ENCODE results near the gene ADD1.
"Not testable (repeated sequence)": the region's sequence is repeated elsewhere in the genome, so short reads cannot be mapped to it uniquely, and the experiment has no call there.

ADD1 gene

DNA sequence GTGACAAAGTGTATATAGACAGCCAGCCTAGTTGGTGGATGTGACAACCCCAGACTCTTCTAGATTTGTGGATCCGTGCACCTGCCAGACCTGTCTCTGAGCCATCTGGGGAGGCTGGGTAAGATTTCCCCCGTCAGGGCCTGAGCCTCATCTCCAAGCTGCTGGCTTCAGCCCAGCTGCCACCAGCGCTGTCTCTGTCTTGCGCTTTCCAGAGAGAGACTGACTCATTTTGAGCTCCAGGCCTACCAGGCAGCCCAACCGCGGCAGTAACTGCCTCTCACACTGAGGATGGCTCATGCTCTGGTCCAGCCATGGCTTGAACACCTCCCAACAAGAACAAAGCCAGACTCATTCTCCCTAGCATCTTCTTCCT is 93.1 kb downstream of the ADD1 start:
- no peak for DNase-seq

- DNase-seq: no peak
Observed at GRCh38 chr4:2937146-2937857, 93.7 kb downstream of the ADD1 start.

GRCh38 chr4:2937986-2938385 is 94.3 kb downstream of the ADD1 start:
- DNase-seq: no peak

DNA sequence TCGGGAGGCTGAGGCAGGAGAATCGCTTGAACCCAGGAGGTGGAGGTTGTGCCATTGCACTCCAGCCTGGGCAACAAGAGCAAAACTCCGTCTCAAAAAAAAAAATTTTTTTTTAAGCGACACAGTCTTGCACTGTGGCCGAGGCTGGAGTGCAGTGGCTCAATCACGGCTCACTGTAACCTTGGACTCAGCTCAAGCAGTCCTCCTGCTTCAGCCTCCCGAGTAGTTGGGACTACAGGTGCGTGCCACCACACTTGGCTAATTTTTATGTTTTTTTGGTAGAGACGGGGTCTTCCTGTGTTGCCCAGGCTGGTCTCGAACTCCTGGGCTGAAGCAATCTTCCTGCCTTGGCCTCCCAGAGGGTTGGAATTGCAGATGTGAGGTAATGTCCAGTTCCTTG is 94.8 kb downstream of the ADD1 start:
- DNase-seq: not testable (repeated sequence)

DNA sequence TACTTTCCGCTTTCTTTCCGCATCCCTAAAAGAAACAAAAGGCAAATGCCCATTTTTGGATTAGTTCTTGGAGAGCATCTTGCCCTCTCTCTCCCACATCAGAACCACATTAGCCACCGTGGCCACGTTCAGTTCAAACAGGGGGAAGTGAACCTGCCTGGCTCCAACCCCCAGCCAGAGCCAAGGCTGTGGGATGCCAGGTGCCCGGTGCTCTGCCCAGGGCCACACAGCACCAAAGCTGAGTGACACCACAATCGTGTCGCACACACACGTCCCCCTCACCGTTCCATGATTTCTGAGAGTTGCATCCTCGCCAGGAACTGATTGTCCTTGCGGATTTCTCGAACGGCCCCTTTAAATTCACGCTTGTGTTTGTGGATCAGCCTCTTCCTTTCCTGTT is 95.3 kb downstream of the ADD1 start:
- DNase-seq: no peak

DNA sequence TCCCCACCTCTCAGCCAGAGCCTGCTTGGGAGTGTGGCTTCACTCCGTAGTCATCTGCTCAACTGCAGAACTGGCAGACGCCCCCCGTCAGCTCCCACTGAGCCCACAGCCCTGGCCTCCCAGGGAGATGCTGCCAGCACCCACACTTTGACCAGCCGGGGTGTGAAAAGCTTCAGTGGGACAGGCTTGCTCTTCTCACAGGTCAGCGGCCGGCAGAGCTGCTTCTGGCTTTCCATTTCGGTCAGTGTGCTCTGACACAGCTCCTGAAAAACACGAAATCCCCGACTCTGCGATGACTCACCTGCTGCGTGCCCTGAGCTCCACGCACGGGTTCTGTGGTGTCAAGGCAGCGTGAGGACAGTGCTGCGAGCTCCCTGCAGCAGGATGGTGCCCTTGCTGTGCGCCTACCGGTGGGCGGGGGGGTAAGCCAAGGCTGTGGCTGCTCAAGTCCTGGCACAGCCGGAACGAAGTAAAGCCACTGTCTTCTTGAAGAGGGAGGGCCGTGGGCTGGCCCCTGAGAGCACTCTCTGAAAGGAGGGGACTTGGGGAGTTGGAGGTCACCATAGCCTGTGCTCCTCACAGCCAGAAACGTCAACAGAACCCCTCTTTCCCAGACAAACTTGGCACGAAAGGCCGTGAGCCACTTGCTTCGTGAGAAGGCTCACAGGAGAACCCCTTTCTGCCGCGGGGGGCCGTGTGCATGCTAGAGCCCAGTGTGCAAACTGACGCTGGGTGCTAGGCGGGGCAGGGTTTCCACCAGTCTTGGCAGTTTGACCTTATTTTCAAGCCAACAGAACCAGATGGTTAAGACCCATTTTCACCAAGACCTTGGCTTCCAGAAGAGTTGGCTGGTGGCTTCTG is 96.0 kb downstream of the ADD1 start:
- no peak for DNase-seq

DNA sequence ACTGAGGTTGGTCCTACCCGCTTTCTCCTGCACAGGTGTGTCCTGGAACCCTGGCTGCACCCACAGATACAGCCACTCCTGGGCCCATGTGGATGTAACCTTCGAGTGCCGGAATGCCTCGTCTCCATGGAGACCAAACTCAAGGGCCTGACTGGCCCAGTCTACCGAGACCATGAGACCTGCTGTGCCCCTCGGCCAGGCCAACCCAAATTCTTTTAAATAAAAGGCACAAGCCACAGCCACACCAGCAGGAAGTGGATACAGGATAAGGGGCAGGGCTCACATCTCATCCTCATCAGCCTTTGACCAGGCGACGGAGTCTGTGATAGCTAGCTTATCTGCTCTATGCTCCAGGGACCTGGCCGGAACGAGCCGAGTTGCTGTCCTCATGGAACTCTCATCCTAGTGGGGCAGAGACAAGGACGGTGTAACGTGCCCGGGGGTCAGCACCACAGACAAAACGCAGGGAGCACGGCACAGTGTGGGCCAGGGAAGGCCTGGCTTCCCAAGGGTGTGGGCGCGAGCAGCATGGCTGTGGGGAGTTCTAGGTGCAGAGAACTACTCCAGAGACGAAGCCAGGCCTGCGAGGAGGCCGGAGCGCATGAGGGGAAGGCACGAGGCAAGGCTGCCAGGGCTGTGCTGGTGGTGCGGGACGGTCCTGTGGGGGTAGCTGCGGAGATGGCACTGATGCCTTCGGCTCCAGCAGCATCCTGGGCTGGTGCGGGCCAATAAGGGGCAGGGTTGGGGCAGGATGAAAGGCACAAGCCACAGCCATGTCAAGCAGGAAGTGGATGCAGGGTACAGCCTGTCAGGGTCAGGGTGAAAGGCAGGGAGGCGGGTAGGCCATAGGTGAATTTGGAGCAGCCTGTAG is 96.9 kb downstream of the ADD1 start:
- DNase-seq: no peak

GRCh38 chr4:2941138-2942036 is 97.7 kb downstream of the ADD1 start:
- DNase-seq: no peak

GRCh38 chr4:2942037-2942531 is 98.4 kb downstream of the ADD1 start:
- DNase-seq: no peak

DNA sequence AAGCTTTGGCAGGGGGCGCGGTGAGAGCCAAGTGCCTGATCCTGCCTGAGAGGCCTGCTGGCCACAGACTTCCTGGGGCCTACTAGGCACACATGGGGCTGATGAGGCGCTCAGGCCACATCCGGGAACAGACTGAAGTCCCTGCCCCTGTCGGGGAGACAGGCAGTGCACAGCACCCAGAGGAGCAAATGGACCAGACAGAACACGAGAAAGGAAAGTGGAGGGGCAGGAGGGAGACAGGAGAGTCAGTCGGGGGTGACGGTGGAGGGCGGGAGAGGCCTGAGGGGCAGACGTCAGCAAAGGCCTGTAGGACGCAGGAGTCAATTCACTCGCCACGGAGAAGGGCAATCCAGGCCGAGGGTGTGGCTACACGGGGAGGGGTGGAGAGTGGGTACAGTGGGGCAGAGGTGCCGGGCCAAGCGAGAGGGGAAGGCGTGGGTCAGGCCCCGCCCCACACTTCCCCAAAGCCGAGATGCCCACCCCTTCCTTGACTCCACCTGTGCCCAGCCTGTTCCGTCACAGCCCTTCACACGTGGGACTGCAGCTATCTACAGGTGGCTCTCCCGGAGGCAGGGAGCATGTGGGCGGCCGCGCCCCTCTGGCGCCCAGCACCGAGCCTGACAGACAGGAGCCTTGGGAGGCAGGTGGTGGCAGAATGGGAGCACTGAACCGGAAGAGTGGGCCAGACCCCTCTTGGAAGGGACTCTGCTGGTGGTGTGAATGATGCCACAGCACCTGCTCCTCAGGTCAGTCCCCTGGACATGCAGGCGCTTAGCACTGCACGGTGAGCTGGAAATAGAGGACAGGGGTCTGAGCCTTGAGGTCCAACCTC is 99.1 kb downstream of the ADD1 start:
- DNase-seq: no peak

DNA sequence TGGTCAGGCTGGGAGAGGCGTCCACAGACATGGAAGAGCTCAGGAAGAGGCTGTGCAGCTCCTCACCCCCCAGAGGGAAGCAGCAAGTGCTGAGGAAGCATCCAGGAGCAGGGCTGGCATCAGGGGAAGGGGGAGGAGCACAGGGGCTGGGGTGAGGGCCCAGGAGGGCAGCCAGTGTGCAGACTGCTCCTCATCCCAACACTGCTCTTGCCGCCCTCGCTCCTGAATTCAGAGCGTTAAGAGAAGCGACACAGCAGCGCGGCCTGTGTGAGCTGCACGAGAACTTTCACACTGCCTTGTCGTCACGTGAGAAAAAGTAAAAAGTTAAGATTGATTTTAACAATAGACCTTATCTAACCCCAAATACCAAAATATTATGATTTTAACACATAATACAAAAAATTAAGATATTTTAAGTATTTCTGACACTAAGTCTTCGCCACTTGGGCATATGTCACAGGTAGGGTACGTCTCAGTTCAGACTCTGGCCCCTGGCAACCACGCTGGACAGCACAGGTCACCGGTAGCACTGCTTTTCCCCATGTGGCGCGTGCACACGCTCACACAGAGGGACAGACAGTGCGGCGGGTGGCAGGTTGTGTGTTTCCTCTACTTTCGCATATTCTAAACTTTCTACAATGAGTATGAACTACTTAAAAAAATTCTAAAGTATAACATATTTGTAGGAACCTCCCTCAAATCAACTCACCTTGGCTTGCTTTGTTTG is 99.9 kb downstream of the ADD1 start:
- DNase-seq: no peak

DNA sequence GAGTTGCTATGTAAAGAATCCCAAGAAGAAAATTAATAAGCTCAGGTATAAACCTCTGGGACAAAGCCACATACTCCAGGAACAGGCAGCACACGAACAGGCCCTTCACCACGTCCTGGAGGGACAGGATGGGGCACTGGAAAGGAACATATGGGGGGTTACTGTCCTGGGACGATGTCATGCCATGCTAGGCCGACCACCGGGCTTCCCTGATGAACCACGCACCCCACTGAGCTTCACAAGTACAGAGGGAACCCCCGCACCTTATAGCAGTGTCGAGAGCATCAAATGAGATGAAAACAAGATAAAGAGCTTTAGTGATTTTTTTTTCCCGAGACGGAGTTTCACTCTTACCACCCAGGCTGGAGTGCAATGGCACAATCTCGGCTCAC is 100.4 kb downstream of the ADD1 start:
- DNase-seq: no peak

GRCh38 chr4:2944586-2945526 is 101.2 kb downstream of the ADD1 start:
- DNase-seq: no peak

DNA sequence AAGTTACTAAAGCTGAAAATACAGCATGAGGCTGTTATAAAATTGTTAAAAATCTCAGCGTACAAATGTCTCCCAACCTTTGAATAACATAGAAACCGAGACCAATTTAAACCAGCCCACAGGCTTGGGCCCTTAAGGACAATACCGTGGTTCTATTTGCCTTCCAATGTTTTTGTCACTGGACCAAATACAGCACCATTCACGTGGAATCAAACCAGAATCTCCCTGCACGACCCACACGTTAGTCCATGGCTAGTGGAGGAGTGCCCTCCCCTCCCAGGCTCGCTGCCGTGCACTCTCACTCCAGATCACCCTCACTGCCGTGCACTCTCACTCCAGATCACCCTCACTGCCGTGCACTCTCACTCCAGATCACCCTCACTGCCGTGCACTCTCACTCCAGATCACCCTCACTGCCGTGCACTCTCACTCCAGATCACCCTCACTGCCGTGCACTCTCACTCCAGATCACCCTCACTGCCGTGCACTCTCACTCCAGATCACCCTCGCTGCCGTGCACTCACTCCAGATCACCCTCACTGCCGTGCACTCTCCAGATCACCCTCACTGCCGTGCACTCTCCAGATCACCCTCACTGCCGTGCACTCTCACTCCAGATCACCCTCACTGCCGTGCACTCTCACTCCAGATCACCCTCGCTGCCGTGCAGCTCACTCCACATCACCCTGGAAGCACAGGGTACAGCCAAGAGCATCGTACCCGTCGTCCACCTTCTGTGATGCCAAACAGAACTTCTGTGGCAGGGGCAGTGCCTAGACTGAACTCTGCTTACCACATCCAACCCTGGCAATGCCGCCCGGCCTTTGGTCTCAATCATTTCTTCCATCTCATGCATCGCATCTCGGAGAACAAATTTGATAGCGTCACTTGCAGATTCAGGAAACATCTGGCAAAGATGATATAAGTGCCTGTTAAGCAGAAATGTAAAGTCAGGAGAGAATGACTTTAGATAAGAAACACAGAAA is 102.3 kb downstream of the ADD1 start:
- DNase-seq: not testable (repeated sequence)

DNA sequence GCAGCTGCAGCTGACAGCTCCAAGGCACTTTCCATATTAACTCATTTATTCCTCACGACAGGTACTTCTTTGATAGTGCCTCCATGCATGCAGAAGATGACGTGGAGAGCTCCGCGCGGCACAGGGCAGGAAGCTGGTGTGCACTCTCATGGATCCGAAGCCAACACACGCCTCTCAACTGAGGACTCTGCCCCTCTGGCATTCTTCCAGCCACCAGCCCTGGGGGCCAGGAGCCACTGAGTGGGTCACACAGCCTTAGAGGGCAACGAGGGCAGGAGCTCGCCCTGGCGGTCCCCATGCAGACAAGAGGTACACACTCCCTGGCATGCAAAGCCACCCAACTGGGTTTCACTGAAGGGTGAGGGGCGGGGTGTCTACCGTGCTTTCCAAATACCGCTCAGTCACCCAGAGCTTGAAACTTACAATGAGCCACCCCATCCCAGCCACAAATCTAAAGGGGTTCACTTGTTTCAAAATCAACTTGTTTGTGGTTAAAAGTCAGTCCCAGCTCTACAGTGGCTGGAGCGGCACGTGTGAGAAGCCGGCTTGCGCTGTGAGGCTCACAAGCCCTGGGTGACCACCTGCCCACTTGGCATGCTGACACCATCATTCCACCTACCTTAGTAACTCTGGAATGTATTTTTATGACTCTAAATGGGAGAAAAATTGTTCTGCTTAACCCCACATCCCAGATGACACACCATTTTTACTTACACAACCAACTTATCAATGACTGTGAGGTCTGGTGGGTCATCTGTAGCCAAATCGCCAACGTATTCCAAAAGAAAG is 103.4 kb downstream of the ADD1 start:
- no peak for DNase-seq

GRCh38 chr4:2947926-2948325 is 104.3 kb downstream of the ADD1 start:
- DNase-seq: no peak

All from effector CD8-positive, alpha-beta T cell (primary cell).